ENCODE data around the gene ODAM.

The ODAM gene

GRCh38 chr4:70177090-70177489 is 18.4 kb upstream of the ODAM start:
- no peak overlapping the region for H3K4me3 ChIP-seq (ENCODE audit: low read depth, low read length)
- TF ChIP-seq CTCF (IDR thresholded peaks at IDR 0.05) = no peak
- no peaks in the 10 kb centered on the region for H3K79me2 ChIP-seq
- no peaks in the 10 kb centered on the region for H3K9me3 ChIP-seq (ENCODE audit: control insufficient read depth, low read length)
- no peak overlapping the region for H3K27ac ChIP-seq
- H2AFZ ChIP-seq = no peak overlapping the region
- no peaks in the 10 kb centered on the region for H3K27me3 ChIP-seq (ENCODE audit: control insufficient read depth, insufficient read depth, low read length)
- H3K4me1 ChIP-seq = no peaks in the 10 kb centered on the region
- no peak overlapping the region for H3K4me2 ChIP-seq (ENCODE audit: low read length)
- H3K9ac ChIP-seq = no peak overlapping the region
- no peaks in the 10 kb centered on the region for H3K36me3 ChIP-seq (ENCODE audit: control insufficient read depth, insufficient read depth, low read length)

GRCh38 chr4:70178075-70178660 is 17.4 kb upstream of the ODAM start:
- Histone ChIP-seq H3K4me1 (no peaks in the 10 kb centered on the region), H3K27me3 (ENCODE audit: control insufficient read depth, insufficient read depth, low read length) (no peaks in the 10 kb centered on the region), H3K4me3 (ENCODE audit: low read depth, low read length) (no peak overlapping the region), H3K79me2 (no peaks in the 10 kb centered on the region), H3K36me3 (ENCODE audit: control insufficient read depth, insufficient read depth, low read length) (no peaks in the 10 kb centered on the region), H3K9ac (no peak overlapping the region), H2AFZ (no peak overlapping the region), H3K4me2 (ENCODE audit: low read length) (no peak overlapping the region), H3K9me3 (ENCODE audit: control insufficient read depth, low read length) (no peaks in the 10 kb centered on the region), H3K27ac (no peak overlapping the region)
- TF ChIP-seq CTCF (IDR thresholded peaks at IDR 0.05) = no peak

- Histone ChIP-seq H3K27ac (no peak overlapping the region), H2AFZ (no peak overlapping the region), H3K9me3 (ENCODE audit: control insufficient read depth, low read length) (no peaks in the 10 kb centered on the region), H3K27me3 (ENCODE audit: control insufficient read depth, insufficient read depth, low read length) (no peaks in the 10 kb centered on the region), H3K4me2 (ENCODE audit: low read length) (no peak overlapping the region), H3K4me3 (ENCODE audit: low read depth, low read length) (no peak overlapping the region), H3K36me3 (ENCODE audit: control insufficient read depth, insufficient read depth, low read length) (no peaks in the 10 kb centered on the region), H3K9ac (no peak overlapping the region), H3K79me2 (no peaks in the 10 kb centered on the region), H3K4me1 (no peaks in the 10 kb centered on the region)
- TF ChIP-seq CTCF (IDR thresholded peaks at IDR 0.05) = no peak
Observed at GRCh38 chr4:70179811-70180210, 15.7 kb upstream of the ODAM start.

- H3K9me3 ChIP-seq (ENCODE audit: control insufficient read depth, low read length) = no peaks in the 10 kb centered on the region
- no peak overlapping the region for H3K27ac ChIP-seq
- no peak overlapping the region for H3K9ac ChIP-seq
- no peaks in the 10 kb centered on the region for H3K79me2 ChIP-seq
- H3K27me3 ChIP-seq (ENCODE audit: control insufficient read depth, insufficient read depth, low read length) = no peaks in the 10 kb centered on the region
- TF ChIP-seq CTCF (IDR thresholded peaks at IDR 0.05) = no peak
- H2AFZ ChIP-seq = no peak overlapping the region
- no peak overlapping the region for H3K4me3 ChIP-seq (ENCODE audit: low read depth, low read length)
- no peaks in the 10 kb centered on the region for H3K4me1 ChIP-seq
- H3K4me2 ChIP-seq (ENCODE audit: low read length) = no peak overlapping the region
- H3K36me3 ChIP-seq (ENCODE audit: control insufficient read depth, insufficient read depth, low read length) = no peaks in the 10 kb centered on the region
Observed at GRCh38 chr4:70181864-70182263, 13.7 kb upstream of the ODAM start.

- Histone ChIP-seq H3K36me3 (ENCODE audit: control insufficient read depth, insufficient read depth, low read length) (no peaks in the 10 kb centered on the region), H3K79me2 (no peaks in the 10 kb centered on the region), H3K4me2 (ENCODE audit: low read length) (no peak overlapping the region), H3K9me3 (ENCODE audit: control insufficient read depth, low read length) (no peaks in the 10 kb centered on the region), H2AFZ (no peak overlapping the region), H3K27ac (no peak overlapping the region), H3K4me3 (ENCODE audit: low read depth, low read length) (no peak overlapping the region), H3K4me1 (no peaks in the 10 kb centered on the region), H3K9ac (no peak overlapping the region), H3K27me3 (ENCODE audit: control insufficient read depth, insufficient read depth, low read length) (no peaks in the 10 kb centered on the region)
- no peak for TF ChIP-seq CTCF (IDR thresholded peaks at IDR 0.05)
Observed at GRCh38 chr4:70182517-70183167, 12.9 kb upstream of the ODAM start.
